ENCODE data around the gene HSD17B2. TPM values are rescaled to one million over a fixed set of nuclear protein-coding genes. Genes with fewer than 3 reads are reported as not detected.

HSD17B2 gene
- total and polyA plus RNA-seq, 7 experiments from 2014 or later, result not detected

DNA sequence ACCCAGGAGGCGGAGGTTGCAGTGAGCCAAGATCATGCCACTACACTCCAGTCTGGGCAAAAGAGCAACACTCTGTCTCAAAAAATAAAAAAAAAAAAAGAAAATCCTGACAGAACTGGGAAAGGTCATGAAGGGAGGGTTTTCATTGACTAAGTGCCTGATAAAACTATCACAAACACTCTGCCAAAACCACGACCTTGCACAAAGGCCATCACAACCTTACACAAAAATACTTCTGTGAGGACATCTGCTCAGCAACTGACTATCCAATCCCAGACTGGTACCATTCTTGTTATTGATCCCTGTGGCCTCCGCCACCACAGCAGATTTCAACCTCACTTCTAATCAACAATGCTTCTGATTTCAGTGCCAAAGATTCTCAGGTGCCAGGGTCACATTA lies 94.8 kb downstream of the HSD17B2 start:
- peaks cover 5 to 11% of the 10 kb centered on the region in 2 donors for H3K4me1 ChIP-seq (ENCODE audit: control insufficient read depth in 2 of 2, insufficient read depth in 2 of 2, low read length in 2 of 2)
- H3K27me3 ChIP-seq (ENCODE audit: control insufficient read depth in 2 of 2, insufficient read depth in 2 of 2, low read length in 2 of 2), result no peaks in the 10 kb centered on the region
- Mint-ChIP-seq H3K27ac (no peak overlapping the region), H3K4me1 (peaks cover 8 to 19% (median 16%) of the 10 kb centered on the region in 7 donors), H3K27me3 (peaks cover 0 to 16% (median 5%) of the 10 kb centered on the region in 5 donors), H3K4me3 (no peak overlapping the region), H3K9me3 (peaks cover 0 to 19% (median 7%) of the 10 kb centered on the region in 11 donors), H3K36me3 (peaks cover 0 to 5% (median 4%) of the 10 kb centered on the region in 5 donors)
- no peak overlapping the region for H3K4me3 ChIP-seq (ENCODE audit: low read length)
- intact Hi-C loops (cut with micrococcal nuclease), result loop anchor here in 1 of 2 donors (5.0 kb wide), 1 partner anchor 42 kb away; the partner anchor contains the start of gene MPHOSPH6
- DNase-seq, result no peak
- CTCF ChIA-PET, result no interaction called here
- no peaks in the 10 kb centered on the region for H3K9me3 ChIP-seq (ENCODE audit: control insufficient read depth in 2 of 3, low read length in 3 of 3)
- POLR2A ChIA-PET, result no interaction called here
- H3K36me3 ChIP-seq (ENCODE audit: control insufficient read depth in 2 of 3, insufficient read depth in 3 of 3, low read length in 3 of 3), result no peaks in the 10 kb centered on the region
- H3K27ac ChIP-seq (ENCODE audit: low read depth, low read length), result no peak overlapping the region
- no peak for ATAC-seq

DNA sequence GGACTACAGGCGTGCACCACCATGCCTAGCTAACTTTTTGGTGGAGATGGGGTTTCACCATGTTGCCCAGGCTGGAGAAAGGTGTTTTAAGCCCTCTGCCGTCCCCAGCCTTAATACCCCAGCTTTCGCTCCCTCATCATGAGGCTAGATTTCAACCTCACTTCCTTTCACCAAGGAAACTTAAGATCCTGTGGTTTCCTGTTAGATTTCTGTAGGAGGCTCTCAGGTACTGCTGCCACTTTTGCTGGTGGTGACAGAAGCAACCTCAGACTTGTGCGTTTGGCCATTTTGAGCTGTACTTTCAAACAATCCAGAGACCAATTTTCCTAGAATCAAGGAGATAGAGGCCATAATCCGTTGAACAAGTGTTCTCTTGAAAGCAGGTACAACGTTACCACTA lies 98.7 kb downstream of the HSD17B2 start:
- Histone ChIP-seq H3K36me3 (ENCODE audit: control insufficient read depth in 2 of 3, insufficient read depth in 3 of 3, low read length in 3 of 3) (no peaks in the 10 kb centered on the region), H3K27me3 (ENCODE audit: control insufficient read depth in 2 of 2, insufficient read depth in 2 of 2, low read length in 2 of 2) (no peaks in the 10 kb centered on the region), H3K27ac (ENCODE audit: low read depth, low read length) (peak overlapping the region; percentile 34), H3K9me3 (ENCODE audit: control insufficient read depth in 2 of 3, low read length in 3 of 3) (no peaks in the 10 kb centered on the region), H3K4me1 (ENCODE audit: control insufficient read depth in 2 of 2, insufficient read depth in 2 of 2, low read length in 2 of 2) (peaks cover 5 to 11% of the 10 kb centered on the region in 2 donors), H3K4me3 (ENCODE audit: low read length) (peak overlapping the region; percentile 42)
- Mint-ChIP-seq H3K36me3 (peaks cover 0 to 17% (median 11%) of the 10 kb centered on the region in 5 donors), H3K27ac (peak overlapping the region; percentile 34 to 92 (median 65)), H3K27me3 (peaks cover 0 to 2% (median 0%) of the 10 kb centered on the region in 5 donors), H3K9me3 (peaks cover 0 to 4% (median 0%) of the 10 kb centered on the region in 11 donors), H3K4me3 (peak overlapping the region; percentile 60 to 84 (median 70)), H3K4me1 (peaks cover 8 to 25% (median 18%) of the 10 kb centered on the region in 7 donors)
- DNase-seq (peak in 6 of 9 donors; percentile 19 to 47 (median 30)), ATAC-seq (peak; percentile 64)
- intact Hi-C loops (cut with micrococcal nuclease), result loop anchor here in 1 of 2 donors (5.0 kb wide), 1 partner anchor 39 kb away; the partner anchor contains the start of gene MPHOSPH6
- POLR2A ChIA-PET, result no interaction called here
- CTCF ChIA-PET, result no interaction called here

DNA sequence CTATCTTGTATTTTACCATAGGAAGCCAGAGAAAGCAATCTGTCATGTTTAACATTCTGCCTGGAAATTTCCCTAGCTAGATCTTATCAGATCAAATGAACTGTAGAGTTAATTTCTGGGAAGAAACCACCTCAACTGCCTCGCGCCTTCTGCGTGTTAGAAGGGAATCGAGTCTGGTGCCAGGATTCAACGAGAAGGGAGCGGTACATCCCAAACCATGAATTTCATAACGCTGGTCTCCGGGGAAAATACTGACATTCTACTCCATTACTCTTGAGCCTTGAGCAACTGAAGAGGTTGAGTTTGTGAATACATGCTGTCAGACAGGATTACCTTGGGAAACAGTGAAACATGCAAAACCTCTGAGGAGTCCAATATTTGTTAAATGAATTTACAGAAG lies 99.8 kb downstream of the HSD17B2 start:
- Mint-ChIP-seq H3K27ac (peak overlapping the region in 4 of 9 donors; percentile 51 to 92 (median 68)), H3K36me3 (peaks cover 0 to 22% (median 15%) of the 10 kb centered on the region in 5 donors), H3K4me3 (peak overlapping the region in 3 of 10 donors; percentile 12 to 80 (median 18)), H3K27me3 (peaks cover 0 to 2% (median 0%) of the 10 kb centered on the region in 5 donors), H3K9me3 (peaks cover 0 to 5% (median 0%) of the 10 kb centered on the region in 11 donors), H3K4me1 (peaks cover 8 to 26% (median 18%) of the 10 kb centered on the region in 7 donors)
- Histone ChIP-seq H3K27ac (ENCODE audit: low read depth, low read length) (no peak overlapping the region), H3K4me3 (ENCODE audit: low read length) (no peak overlapping the region), H3K27me3 (ENCODE audit: control insufficient read depth in 2 of 2, insufficient read depth in 2 of 2, low read length in 2 of 2) (no peaks in the 10 kb centered on the region), H3K4me1 (ENCODE audit: control insufficient read depth in 2 of 2, insufficient read depth in 2 of 2, low read length in 2 of 2) (peaks cover 5 to 11% of the 10 kb centered on the region in 2 donors), H3K9me3 (ENCODE audit: control insufficient read depth in 2 of 3, low read length in 3 of 3) (no peaks in the 10 kb centered on the region), H3K36me3 (ENCODE audit: control insufficient read depth in 2 of 3, insufficient read depth in 3 of 3, low read length in 3 of 3) (no peaks in the 10 kb centered on the region)
- ATAC-seq, result no peak
- POLR2A ChIA-PET, result no interaction called here
- intact Hi-C loops (cut with micrococcal nuclease), result loop anchor here in 1 of 2 donors (5.0 kb wide), 1 partner anchor 37 kb away; the partner anchor contains the start of gene MPHOSPH6
- CTCF ChIA-PET, result no interaction called here
- DNase-seq, result no peak

DNA sequence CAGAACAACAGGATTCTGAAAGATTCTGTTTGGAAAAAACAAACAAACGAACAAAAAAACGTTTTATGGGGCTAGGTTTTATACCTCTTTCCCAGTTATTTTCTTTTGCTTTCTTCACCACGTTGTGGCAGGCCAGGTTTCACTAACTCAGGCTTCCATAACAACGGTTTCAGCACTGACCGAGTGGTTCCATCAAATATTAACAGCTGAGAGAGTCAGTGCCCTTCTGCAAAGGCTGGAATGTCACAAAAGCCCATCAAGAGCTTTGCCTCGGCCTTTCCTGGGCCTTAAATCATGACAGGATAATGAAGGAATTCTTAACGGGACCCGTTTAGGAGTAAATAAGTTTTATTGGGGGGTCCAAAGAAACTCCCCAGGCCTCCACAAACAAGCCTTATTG lies 100.8 kb downstream of the HSD17B2 start:
- CTCF ChIA-PET, result no interaction called here
- peaks cover 0 to 2% (median 0%) of the 10 kb centered on the region in 5 donors for H3K27me3 Mint-ChIP-seq
- peaks cover 8 to 26% (median 18%) of the 10 kb centered on the region in 7 donors for H3K4me1 Mint-ChIP-seq
- no peak for DNase-seq
- intact Hi-C loops (cut with micrococcal nuclease), result no loop called here
- POLR2A ChIA-PET, result no interaction called here
- no peak overlapping the region for H3K4me3 ChIP-seq (ENCODE audit: low read length)
- no peaks in the 10 kb centered on the region for H3K9me3 ChIP-seq (ENCODE audit: control insufficient read depth in 2 of 3, low read length in 3 of 3)
- H3K9me3 Mint-ChIP-seq, result peaks cover 0 to 4% (median 0%) of the 10 kb centered on the region in 11 donors
- H3K4me1 ChIP-seq (ENCODE audit: control insufficient read depth in 2 of 2, insufficient read depth in 2 of 2, low read length in 2 of 2), result peaks cover 5 to 11% of the 10 kb centered on the region in 2 donors
- H3K36me3 Mint-ChIP-seq, result peaks cover 0 to 23% (median 15%) of the 10 kb centered on the region in 5 donors
- no peak overlapping the region for H3K27ac Mint-ChIP-seq
- H3K27ac ChIP-seq (ENCODE audit: low read depth, low read length), result no peak overlapping the region
- no peak for ATAC-seq
- no peak overlapping the region for H3K4me3 Mint-ChIP-seq
- no peaks in the 10 kb centered on the region for H3K27me3 ChIP-seq (ENCODE audit: control insufficient read depth in 2 of 2, insufficient read depth in 2 of 2, low read length in 2 of 2)
- no peaks in the 10 kb centered on the region for H3K36me3 ChIP-seq (ENCODE audit: control insufficient read depth in 2 of 3, insufficient read depth in 3 of 3, low read length in 3 of 3)

DNA sequence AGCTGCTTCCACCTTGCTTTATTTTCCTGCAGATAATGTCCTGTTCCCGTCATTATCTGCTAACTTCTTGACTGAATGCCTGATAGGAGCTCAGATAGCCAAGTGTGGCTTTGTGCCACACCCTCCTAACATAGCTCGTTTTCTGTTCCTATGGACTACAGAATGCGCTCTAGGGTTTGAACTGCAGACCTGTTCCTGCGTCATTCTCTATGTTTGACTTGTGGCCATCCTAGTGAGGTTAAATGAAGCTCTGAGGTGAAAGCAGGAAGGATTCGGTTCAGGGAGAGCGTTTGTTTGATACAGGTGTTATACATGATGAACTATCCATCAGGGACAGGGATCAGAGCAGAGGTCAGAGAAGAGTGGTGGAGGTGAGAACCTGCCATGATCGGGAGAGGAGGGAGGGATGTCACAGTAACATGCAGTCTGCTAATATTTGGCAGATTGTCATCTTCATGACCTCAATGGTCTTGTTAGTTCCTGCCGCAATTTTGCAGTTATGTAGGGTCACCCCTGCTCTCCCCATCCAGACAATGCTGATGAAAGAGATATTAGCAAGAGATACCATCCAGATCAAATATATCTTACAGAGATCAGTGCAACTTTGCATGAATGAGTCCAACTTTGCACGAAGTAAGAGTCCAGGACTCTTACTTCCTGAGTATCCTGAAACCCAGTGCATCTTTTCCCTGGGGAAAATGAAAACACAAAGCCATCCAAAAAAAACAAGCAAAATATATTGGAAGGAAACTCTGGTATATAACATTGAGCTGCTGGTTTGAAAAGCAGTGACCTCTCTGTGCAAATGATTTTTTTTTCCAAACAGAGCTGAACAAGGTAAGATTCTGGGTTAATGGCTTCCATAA lies 102.1 kb downstream of the HSD17B2 start:
- no peak overlapping the region for H3K27ac ChIP-seq (ENCODE audit: low read depth, low read length)
- Mint-ChIP-seq H3K27me3 (no peaks in the 10 kb centered on the region), H3K4me1 (peaks cover 8 to 26% (median 18%) of the 10 kb centered on the region in 7 donors), H3K36me3 (peaks cover 4 to 29% (median 18%) of the 10 kb centered on the region in 5 donors), H3K27ac (peak overlapping the region in 1 of 9 donors; percentile 56), H3K9me3 (peaks cover 0 to 4% (median 0%) of the 10 kb centered on the region in 11 donors), H3K4me3 (no peak overlapping the region)
- H3K36me3 ChIP-seq (ENCODE audit: control insufficient read depth in 2 of 3, insufficient read depth in 3 of 3, low read length in 3 of 3), result no peaks in the 10 kb centered on the region
- H3K4me1 ChIP-seq (ENCODE audit: control insufficient read depth in 2 of 2, insufficient read depth in 2 of 2, low read length in 2 of 2), result peaks cover 5 to 11% of the 10 kb centered on the region in 2 donors
- H3K9me3 ChIP-seq (ENCODE audit: control insufficient read depth in 2 of 3, low read length in 3 of 3), result no peaks in the 10 kb centered on the region
- H3K4me3 ChIP-seq (ENCODE audit: low read length), result no peak overlapping the region
- ChIA-PET CTCF (interaction anchor here (0.7 kb wide), 1 partner anchor 58 kb away, joined by 3 read pairs; no protein-coding TSS in a partner anchor), POLR2A (no interaction called here)
- intact Hi-C loops (cut with micrococcal nuclease), result no loop called here
- ATAC-seq (no peak), DNase-seq (no peak)
- no peaks in the 10 kb centered on the region for H3K27me3 ChIP-seq (ENCODE audit: control insufficient read depth in 2 of 2, insufficient read depth in 2 of 2, low read length in 2 of 2)

DNA sequence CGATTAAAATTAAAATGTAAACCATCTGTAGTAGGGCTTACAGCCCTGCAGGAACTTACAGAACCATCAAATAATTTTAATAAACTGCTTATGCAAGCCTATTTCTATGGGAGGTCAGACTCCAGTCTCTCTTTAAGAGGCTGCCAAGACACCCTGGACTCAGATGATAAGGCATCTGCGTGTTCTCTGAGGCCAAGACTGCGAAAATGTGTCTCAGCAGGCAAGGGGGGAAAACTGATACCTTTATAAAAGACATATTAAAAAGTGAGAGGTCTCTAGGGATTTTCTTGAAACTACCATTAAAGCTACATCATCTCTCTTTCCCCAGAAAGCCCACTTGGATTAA lies 102.7 kb downstream of the HSD17B2 start:
- ATAC-seq (no peak), DNase-seq (no peak)
- CTCF ChIA-PET, result interaction anchor here (0.7 kb wide), 1 partner anchor 58 kb away, joined by 3 read pairs; no protein-coding TSS in a partner anchor
- Mint-ChIP-seq H3K36me3 (peaks cover 4 to 29% (median 18%) of the 10 kb centered on the region in 5 donors), H3K4me1 (peaks cover 8 to 26% (median 18%) of the 10 kb centered on the region in 7 donors), H3K4me3 (no peak overlapping the region), H3K27me3 (no peaks in the 10 kb centered on the region), H3K9me3 (peaks cover 0 to 4% (median 0%) of the 10 kb centered on the region in 11 donors), H3K27ac (peak overlapping the region in 1 of 9 donors; percentile 72)
- no peaks in the 10 kb centered on the region for H3K36me3 ChIP-seq (ENCODE audit: control insufficient read depth in 2 of 3, insufficient read depth in 3 of 3, low read length in 3 of 3)
- no peak overlapping the region for H3K4me3 ChIP-seq (ENCODE audit: low read length)
- intact Hi-C loops (cut with micrococcal nuclease), result no loop called here
- H3K4me1 ChIP-seq (ENCODE audit: control insufficient read depth in 2 of 2, insufficient read depth in 2 of 2, low read length in 2 of 2), result peaks cover 5 to 11% of the 10 kb centered on the region in 2 donors
- no peaks in the 10 kb centered on the region for H3K9me3 ChIP-seq (ENCODE audit: control insufficient read depth in 2 of 3, low read length in 3 of 3)
- POLR2A ChIA-PET, result no interaction called here
- H3K27me3 ChIP-seq (ENCODE audit: control insufficient read depth in 2 of 2, insufficient read depth in 2 of 2, low read length in 2 of 2), result no peaks in the 10 kb centered on the region
- no peak overlapping the region for H3K27ac ChIP-seq (ENCODE audit: low read depth, low read length)
